ENCODE measurements around the gene GALNT9. TPM values are rescaled to one million over a fixed set of nuclear protein-coding genes. Genes with fewer than 3 reads are reported as not detected.

The GALNT9 gene
- total and polyA plus RNA-seq, 2 donors (not counting 1 experiment from before 2014, with no cell fraction given), result 0.71 to 2.4 TPM

DNA sequence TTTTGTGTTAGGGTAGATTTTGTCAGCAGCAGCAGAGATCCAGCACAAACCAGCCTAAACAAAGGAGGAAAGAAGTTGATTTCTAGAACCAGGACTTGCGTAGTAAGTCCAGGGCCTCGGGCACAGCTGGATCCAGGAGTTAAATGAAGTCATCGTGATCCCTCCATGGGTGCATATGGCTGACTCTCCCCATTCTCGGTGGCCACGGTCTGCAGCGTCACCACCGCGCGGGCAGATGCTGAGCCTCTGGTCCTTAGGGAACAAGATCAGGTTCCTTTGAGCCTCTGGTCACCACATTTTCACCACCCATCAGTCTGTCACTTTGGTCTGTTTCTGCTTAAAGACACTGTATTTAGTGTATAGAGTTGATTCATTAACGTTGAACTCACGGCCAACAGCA lies 14.8 kb upstream of the GALNT9 start:
- no peak overlapping the region for H3K4me3 Mint-ChIP-seq
- intact Hi-C loops (cut with micrococcal nuclease), result no loop called here
- Histone ChIP-seq H3K79me2 (ENCODE audit: control insufficient read depth, insufficient read depth, low read length) (no peaks in the 10 kb centered on the region), H3K27me3 (replicated peaks in 1 of 4; ENCODE audit: control extremely low read depth in 1 of 4, control insufficient read depth in 3 of 4, insufficient read depth in 4 of 4, low read length in 3 of 4) (peaks cover 0 to 5% (median 0%) of the 10 kb centered on the region in 4 experiments), H2AFZ (ENCODE audit: insufficient read depth, low read depth, low read length, poor library complexity, severe bottlenecking) (no peak overlapping the region), H4K20me1 (ENCODE audit: control insufficient read depth, insufficient read depth, low read length, poor library complexity, severe bottlenecking) (no peaks in the 10 kb centered on the region), H3K4me1 (ENCODE audit: control insufficient read depth in 2 of 2, insufficient read depth in 2 of 2, low read length in 2 of 2) (no peaks in the 10 kb centered on the region), H3K4me3 (ENCODE audit: control extremely low read depth in 1 of 5, extremely low read depth in 1 of 5, insufficient read depth in 1 of 5, low read depth in 2 of 5, low read length in 4 of 5) (no peak overlapping the region), H3K36me3 (replicated peaks in 1 of 2; ENCODE audit: control extremely low read depth in 1 of 2, control insufficient read depth in 1 of 2, extremely low read depth in 1 of 2, insufficient read depth in 2 of 2, low read length in 1 of 2) (no peaks in the 10 kb centered on the region), H3K4me2 (replicated peaks; ENCODE audit: low read depth, low read length, poor library complexity, severe bottlenecking) (no peak overlapping the region), H3K9ac (ENCODE audit: low read length) (no peak overlapping the region), H3K27ac (ENCODE audit: low read length in 2 of 2) (no peak overlapping the region), H3K9me3 (ENCODE audit: control extremely low read depth in 1 of 3, control insufficient read depth in 2 of 3, insufficient read depth in 1 of 3, low read length in 2 of 3) (peaks cover 0 to 9% (median 3%) of the 10 kb centered on the region in 3 donors)
- WGBS (ENCODE audit: insufficient coverage), result 80% methylated on average over 7 of the region's 11 CpGs
- POLR2A ChIA-PET, result no interaction called here
- TF ChIP-seq, protein P1, sequence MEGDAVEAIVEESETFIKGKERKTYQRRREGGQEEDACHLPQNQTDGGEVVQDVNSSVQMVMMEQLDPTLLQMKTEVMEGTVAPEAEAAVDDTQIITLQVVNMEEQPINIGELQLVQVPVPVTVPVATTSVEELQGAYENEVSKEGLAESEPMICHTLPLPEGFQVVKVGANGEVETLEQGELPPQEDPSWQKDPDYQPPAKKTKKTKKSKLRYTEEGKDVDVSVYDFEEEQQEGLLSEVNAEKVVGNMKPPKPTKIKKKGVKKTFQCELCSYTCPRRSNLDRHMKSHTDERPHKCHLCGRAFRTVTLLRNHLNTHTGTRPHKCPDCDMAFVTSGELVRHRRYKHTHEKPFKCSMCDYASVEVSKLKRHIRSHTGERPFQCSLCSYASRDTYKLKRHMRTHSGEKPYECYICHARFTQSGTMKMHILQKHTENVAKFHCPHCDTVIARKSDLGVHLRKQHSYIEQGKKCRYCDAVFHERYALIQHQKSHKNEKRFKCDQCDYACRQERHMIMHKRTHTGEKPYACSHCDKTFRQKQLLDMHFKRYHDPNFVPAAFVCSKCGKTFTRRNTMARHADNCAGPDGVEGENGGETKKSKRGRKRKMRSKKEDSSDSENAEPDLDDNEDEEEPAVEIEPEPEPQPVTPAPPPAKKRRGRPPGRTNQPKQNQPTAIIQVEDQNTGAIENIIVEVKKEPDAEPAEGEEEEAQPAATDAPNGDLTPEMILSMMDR (IDR thresholded peaks at IDR 0.05), result no peak
- TF ChIP-seq EZH2 (IDR thresholded peaks at IDR 0.05; ENCODE audit: borderline replicate concordance, insufficient read depth, low read depth, low read length, poor library complexity, severe bottlenecking), result no peak
- H3K27me3 Mint-ChIP-seq, result peaks cover 8% of the 10 kb centered on the region
- ATAC-seq (ENCODE audit: low read depth), result no peak
- no peaks in the 10 kb centered on the region for H3K4me1 Mint-ChIP-seq
- no peaks in the 10 kb centered on the region for H3K9me3 Mint-ChIP-seq (ENCODE audit: insufficient read depth)
- no peak overlapping the region for H3K27ac Mint-ChIP-seq
- no peak for DNase-seq
- CTCF ChIA-PET, result no interaction called here

DNA sequence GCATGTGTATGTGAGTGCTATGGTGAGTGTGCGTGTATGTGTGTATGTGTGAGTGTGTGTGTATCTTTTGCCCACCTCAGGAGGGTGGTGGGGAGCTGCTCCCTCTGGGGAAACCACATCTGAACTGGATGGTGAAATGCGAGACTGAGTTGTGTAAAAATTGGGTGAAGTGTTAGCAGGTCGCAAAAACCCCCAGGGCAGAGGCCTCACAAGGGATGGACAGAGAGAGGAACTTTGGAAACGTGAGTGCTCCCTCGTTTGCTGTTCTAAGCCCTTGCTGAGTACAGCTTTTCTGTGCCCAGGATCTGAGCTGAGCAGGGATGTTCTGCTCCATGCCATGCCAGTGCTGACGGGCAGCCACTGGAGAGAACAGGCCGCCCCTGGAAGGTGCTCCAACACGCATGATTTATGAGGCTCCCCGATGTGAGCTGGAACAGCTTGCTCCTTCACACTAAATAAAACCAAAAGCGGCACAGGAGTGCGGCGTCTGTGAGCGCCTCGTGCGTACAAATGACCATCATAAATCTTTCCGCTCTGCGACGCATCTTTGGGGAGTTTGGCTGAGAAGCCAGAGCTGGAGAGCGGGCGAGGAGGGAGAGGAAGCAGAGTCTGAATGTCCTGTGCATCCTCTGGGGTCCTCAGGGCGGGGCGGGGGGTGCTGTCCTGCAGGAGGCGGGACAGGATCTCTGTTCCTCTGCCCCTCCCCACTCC lies 14.1 kb upstream of the GALNT9 start:
- no peaks in the 10 kb centered on the region for H3K4me1 Mint-ChIP-seq
- H3K79me2 ChIP-seq (ENCODE audit: control insufficient read depth, insufficient read depth, low read length), result no peaks in the 10 kb centered on the region
- TF ChIP-seq EZH2 (IDR thresholded peaks at IDR 0.05; ENCODE audit: borderline replicate concordance, insufficient read depth, low read depth, low read length, poor library complexity, severe bottlenecking), result no peak
- TF ChIP-seq, protein P1 (IDR thresholded peaks at IDR 0.05), result no peak
- no peaks in the 10 kb centered on the region for H3K4me1 ChIP-seq (ENCODE audit: control insufficient read depth in 2 of 2, insufficient read depth in 2 of 2, low read length in 2 of 2)
- no peak overlapping the region for H2AFZ ChIP-seq (ENCODE audit: insufficient read depth, low read depth, low read length, poor library complexity, severe bottlenecking)
- H3K9me3 ChIP-seq (ENCODE audit: control extremely low read depth in 1 of 3, control insufficient read depth in 2 of 3, insufficient read depth in 1 of 3, low read length in 2 of 3), result peaks cover 0 to 10% (median 3%) of the 10 kb centered on the region in 3 donors
- H3K9me3 Mint-ChIP-seq (ENCODE audit: insufficient read depth), result no peaks in the 10 kb centered on the region
- H3K27ac Mint-ChIP-seq, result no peak overlapping the region
- peaks cover 0 to 5% (median 0%) of the 10 kb centered on the region in 4 experiments for H3K27me3 ChIP-seq (replicated peaks in 1 of 4; ENCODE audit: control extremely low read depth in 1 of 4, control insufficient read depth in 3 of 4, insufficient read depth in 4 of 4, low read length in 3 of 4)
- H3K27me3 Mint-ChIP-seq, result peaks cover 8% of the 10 kb centered on the region
- WGBS (ENCODE audit: insufficient coverage), result 24% methylated on average over 20 of the region's 23 CpGs
- H3K27ac ChIP-seq (ENCODE audit: low read length in 2 of 2), result no peak overlapping the region
- no peaks in the 10 kb centered on the region for H3K36me3 ChIP-seq (replicated peaks in 1 of 2; ENCODE audit: control extremely low read depth in 1 of 2, control insufficient read depth in 1 of 2, extremely low read depth in 1 of 2, insufficient read depth in 2 of 2, low read length in 1 of 2)
- no peak overlapping the region for H3K4me2 ChIP-seq (replicated peaks; ENCODE audit: low read depth, low read length, poor library complexity, severe bottlenecking)
- no peak overlapping the region for H3K4me3 ChIP-seq (ENCODE audit: control extremely low read depth in 1 of 5, extremely low read depth in 1 of 5, insufficient read depth in 1 of 5, low read depth in 2 of 5, low read length in 4 of 5)
- no peak overlapping the region for H3K4me3 Mint-ChIP-seq
- ChIA-PET POLR2A (no interaction called here), CTCF (no interaction called here)
- ATAC-seq (ENCODE audit: low read depth) (no peak), DNase-seq (no peak)
- intact Hi-C loops (cut with micrococcal nuclease), result no loop called here
- no peaks in the 10 kb centered on the region for H4K20me1 ChIP-seq (ENCODE audit: control insufficient read depth, insufficient read depth, low read length, poor library complexity, severe bottlenecking)
- no peak overlapping the region for H3K9ac ChIP-seq (ENCODE audit: low read length)

Measured in B cell (primary cell).